ENCODE measurements around the gene PDE11A.

Gene PDE11A

DNA sequence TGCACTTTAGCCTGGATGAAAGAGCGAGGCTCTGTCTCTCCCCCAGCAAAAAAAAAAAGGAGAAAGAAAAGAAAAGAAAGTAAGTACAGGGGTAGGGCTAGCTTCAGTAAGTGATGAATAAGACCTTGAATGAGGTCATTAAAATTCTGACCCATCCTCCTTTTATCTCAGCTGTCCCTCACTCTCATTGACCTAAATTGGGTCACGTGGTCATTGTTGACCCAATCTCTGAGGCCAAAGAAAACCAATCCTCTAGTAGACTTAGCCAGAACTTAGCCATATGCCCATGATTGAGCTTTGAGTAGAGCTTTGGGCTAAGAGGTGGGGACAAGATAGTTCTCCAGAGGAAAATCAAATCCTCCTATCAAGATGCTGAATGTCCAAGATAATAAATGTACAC is 149.3 kb downstream of the PDE11A start:
- DNase-seq (ENCODE audit: low read depth in 2 of 2): no peak

DNA sequence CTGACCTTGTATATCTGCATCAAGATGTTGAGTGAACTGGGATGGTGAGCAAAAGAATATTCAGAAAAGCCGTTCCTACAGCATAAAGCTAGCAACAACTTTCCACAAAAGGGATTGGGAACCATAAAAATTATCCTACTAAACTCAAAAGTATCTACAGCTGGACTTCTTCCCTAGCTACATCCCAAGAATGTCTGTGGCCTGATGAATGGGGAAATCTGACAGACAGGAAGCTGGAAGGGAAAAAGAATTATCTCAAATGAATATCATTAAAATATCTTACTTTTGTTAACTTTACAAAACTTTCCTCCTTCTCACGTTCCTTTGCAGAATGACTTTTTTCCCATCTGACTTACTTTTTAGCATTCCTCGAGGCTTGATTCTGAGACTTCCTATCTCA is 150.9 kb downstream of the PDE11A start:
- no peak for DNase-seq (ENCODE audit: low read depth in 2 of 2)

DNA sequence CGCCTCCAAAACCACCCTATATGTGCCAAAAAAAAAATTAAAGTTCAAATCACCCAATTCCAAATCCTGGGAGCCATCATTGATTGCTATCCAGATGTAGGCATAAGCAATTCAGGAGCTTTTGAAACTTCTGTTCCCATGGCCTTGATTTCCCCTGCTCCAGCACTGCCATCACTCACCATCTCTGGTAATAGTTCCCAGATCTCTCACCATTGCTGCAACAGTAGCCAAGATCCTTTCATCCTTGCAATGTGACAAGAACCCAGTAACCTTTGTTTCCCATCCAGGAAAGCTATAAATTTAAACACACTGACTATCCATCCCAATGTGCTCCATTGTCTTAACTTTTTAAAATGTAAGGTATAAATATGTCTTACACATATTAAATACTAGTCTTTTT is 155.4 kb downstream of the PDE11A start:
- DNase-seq (ENCODE audit: low read depth in 2 of 2): no peak

DNA sequence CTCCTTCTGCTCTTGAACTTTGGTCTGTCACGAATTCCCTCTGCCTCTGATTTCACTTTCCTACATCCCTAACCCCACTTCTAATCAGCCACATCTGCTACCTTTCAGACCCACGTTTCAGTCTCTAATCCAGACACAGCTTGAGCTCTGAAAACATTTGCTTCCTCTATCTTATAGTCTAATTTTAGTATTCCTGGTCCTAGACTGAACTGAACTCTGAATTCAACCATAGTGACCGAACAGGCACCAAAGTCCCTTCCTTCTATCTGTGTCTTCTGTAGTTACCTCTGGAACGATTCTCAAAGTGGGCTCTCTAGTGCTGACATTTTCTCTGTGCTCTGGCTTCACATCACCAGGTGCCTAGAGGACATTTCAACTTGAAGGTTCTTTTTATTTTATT is 156.2 kb downstream of the PDE11A start:
- DNase-seq (ENCODE audit: low read depth in 2 of 2): no peak

DNA sequence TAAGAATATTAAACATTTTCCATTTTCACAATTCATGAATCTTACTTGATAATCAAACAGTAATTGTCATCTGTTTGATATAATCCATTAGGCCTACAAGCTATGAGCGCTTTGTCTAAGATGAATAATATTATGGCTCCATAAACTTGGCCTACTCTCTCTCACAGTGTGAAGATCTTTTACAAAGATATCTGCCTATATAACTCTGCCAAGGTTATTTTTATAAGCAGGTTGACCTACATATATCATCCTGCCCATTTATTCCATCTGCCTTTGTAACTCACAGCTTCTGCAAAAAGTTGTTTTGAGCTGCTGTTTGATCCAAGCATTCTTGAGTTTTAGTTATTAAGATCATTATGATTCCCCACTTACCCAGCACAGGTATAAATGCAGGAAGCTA is 158.3 kb downstream of the PDE11A start:
- DNase-seq (ENCODE audit: low read depth in 2 of 2): no peak

DNA sequence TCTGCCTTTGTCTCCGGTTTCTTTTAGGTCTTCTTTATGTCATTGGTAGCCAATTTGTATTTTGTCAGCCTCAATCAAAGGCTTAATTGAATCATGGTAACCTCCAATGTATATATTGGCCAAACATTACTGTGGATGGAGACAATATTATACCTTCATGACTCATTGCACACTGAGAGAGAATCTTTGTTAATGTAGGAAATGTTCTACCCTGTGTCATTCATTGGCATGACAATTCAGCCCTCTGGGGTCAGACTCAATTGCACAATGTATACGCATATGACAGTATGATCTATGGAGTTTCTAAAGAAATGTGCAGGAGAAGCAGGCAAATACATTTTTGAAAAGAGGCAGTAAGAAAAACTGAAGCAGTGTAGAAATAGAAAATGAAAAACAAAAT is 162.6 kb downstream of the PDE11A start:
- no peak for DNase-seq (ENCODE audit: low read depth in 2 of 2)

DNA sequence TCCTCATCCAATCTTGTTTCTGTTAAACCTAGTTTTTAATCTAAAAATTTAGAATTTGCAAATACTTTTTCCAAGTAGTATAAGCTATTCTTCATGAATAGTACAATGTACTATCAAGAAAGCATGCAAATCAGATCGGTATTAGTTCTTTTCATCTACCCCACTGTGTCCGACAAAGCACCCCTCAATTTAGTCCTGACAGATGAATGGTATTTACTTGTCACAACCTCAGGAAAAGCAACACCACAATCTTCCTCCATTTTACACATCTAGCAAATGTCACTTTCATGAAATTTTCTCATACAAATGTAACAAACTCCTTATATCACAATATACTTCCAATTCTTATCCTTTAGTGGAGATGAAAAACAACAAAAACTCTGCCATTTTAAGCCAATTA is 163.8 kb downstream of the PDE11A start:
- DNase-seq (ENCODE audit: low read depth in 2 of 2): no peak

DNA sequence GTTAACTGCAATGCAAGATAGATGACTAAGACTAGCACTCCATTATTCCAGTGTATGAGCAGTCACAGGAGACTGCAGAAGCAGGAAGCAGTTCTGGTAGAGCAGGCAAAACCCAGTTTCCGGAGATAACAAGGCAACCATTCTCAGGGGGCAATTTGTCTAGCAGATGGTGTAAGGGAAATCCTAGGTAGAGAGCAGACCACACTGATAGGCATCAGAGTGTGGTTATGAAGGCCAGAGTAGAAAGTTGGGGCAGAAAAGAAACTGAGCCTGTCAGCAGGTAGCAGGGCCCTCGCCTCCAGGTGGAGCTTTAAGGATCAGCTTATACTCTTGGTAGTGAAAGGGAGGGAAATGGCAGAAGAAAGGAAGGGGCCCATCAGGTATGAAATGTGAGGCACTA is 164.4 kb downstream of the PDE11A start:
- DNase-seq (ENCODE audit: low read depth in 2 of 2): no peak

DNA sequence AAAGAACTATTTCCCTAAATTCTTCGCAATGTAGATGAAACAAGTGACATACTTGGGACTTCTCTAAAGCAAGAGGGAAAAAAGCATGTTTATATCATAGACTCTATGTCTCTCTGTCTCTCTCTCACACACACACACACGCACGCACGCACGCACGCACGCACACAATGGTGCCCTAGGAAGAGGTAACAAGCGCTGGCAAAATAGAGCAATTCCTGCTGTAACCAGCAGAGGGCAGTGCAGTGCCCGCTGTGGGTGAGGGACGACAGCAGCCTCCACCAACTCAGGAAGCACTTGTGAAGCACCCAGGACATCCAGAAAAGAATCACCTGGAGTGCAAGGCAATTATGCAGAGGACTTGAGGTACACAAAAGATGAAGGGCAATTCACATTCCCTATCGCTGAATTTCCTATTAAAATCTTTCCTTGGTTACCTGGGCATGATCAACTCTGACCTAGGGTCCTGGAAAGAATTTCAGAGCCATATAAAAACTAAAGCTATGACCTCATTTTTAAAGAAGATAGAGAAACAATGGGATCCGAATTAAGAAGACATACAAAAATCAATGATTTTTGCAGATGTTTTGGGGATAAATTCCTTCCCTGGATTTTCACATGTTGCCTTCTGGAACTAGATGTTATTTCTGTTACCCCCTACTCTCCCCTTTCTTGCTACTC is 166.4 kb downstream of the PDE11A start:
- peak in 1 of 2 experiments; percentile 9 for DNase-seq (ENCODE audit: low read depth in 2 of 2)

DNA sequence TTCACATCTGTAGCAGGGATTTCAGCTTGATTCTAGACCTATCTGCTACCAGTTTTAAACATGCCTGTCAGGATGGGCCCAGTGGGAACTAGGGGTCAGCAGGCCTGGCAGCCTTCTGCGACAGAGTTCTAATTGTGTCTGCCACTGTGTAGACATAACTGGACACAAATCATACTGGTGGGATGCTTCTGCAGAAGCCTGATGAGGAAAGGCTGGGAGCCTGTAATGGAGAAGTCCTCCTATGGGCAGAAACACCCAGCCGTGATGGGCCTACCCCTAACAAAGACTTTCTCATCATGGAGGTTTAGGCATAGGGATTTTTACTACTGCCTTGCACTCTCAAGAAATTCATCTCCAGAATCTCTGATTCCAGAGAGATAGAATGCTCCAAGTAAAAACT is 166.9 kb downstream of the PDE11A start:
- DNase-seq (ENCODE audit: low read depth in 2 of 2): no peak

DNA sequence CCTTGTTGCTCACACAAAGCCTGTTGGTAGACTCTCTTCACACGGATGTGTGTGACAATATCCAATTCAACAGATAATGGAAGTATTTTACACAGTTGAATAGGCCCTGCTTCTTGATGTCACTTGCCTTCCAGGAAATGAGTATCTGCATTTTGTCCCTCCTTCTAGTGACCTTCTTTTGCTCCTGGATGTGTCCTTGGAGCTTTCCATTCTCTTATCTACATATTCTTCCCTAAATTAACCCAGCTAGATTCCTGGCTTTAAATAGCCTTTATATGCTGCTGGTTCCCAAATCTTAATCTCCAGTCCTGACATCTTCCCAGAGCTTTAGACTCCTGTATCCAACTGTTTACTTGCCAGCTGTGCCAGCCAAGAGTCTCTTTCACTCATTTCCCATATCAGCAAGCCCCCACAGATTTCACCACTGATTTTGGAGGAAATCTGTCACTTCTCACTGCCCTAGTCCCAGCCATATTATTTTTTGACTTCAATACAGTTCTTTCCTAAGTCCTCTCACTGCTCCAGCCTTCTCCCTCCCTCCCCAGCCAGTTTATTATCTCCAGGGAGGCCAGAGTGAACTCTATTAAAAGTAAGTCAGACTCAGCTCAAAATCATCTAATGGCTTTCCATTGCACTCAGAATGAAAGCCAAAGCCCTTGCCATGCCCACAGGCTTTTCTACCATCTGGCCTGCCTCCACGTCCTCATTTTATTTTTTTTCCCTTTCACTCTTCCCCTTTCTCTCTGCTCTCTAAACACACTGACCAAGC is 170.0 kb downstream of the PDE11A start:
- DNase-seq (ENCODE audit: low read depth in 2 of 2): no peak

DNA sequence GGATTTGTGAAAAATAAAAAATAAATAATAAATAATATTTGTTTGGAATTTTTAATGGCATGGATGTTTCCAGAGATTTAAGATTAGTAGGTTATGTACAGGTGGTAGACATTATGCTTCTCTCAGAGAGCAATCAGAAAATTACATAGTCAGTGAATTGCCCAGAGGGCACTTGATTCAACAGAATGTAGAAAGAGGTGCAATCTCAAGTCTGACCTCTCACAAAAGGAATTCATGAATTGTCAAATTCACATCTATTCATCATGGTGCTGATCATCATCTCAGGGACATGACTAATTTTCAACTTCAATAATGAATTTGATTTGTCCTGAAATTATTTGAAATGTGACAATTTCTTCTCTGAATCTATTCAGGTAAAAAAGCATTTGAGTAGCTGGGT is 172.5 kb downstream of the PDE11A start:
- DNase-seq (ENCODE audit: low read depth in 2 of 2): no peak

DNA sequence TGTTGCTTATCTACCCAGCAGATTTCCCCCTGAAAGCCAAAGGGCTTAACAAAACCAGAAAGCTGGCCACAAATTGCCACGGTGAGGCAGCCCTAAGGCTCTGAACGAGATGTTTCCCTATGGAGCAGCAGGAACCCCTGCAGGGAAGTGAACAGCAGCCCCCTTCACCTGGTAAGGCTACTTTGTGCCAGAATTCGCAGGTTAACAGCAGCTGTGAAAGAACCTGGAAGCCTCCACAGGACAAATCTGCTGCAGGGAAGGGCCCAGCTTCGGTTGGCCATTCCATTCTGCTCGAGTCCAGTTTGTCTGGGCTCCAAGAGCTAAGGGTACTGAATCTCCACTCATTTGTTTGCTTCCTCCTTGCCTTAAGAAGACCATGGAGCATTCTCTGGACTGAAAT is 175.3 kb downstream of the PDE11A start:
- no peak for DNase-seq (ENCODE audit: low read depth in 2 of 2)

DNA sequence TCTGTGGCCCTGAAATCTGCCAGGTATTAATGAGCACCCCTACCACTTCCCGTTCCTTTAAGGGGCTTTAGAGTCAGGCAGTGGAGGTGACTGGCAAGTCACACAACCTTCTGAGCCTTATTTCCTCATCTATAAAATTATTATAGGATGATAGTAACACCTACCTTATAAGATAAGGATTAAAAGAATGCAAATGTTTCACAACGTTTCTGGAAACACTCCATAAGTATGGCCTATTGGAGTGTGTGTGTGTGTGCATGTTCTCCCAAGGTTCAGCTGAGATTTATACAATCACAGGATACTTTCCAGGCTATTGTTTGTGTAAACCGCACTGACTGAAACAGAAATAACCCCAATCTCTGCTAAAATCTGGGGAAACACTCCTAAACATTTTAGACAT is 176.0 kb downstream of the PDE11A start:
- DNase-seq (ENCODE audit: low read depth in 2 of 2): no peak

DNA sequence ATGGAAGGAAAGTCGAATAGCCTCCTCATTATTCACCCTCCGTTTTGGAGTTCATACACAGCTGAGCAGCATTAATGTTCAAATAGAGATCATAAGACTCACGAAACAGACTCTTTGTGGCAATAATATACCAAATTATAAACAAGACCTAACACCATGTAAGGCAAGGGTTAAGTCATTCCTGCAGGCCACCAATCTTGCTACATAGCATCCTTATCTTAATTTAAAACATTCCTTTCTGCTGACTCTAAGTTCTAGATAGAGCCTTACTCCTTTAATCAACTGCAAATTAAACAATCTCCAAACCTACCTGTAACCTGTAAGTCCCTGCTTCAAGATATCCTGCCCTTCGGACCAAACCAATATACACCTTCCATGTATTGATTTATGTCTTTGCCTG is 178.0 kb downstream of the PDE11A start:
- no peak for DNase-seq (ENCODE audit: low read depth in 2 of 2)

DNA sequence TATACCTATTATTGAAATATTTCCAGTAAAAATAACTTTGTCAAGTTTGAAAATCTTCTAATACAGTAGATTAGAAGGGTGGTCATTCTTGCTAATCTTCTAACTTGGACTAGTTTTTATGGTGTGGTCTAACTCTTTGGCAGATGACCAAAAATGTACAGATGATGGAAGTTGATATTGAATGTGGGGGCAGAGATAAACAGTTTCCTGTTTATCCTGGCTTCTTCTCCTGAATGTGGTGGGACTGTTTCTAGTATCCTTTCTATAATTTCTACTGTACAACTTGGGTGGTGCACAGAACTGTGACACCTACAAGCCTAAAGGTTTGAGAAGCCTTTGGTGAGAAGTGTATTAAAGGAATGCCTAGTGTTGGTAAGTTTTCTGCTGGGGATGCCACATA is 178.7 kb downstream of the PDE11A start:
- no peak for DNase-seq (ENCODE audit: low read depth in 2 of 2)

DNA sequence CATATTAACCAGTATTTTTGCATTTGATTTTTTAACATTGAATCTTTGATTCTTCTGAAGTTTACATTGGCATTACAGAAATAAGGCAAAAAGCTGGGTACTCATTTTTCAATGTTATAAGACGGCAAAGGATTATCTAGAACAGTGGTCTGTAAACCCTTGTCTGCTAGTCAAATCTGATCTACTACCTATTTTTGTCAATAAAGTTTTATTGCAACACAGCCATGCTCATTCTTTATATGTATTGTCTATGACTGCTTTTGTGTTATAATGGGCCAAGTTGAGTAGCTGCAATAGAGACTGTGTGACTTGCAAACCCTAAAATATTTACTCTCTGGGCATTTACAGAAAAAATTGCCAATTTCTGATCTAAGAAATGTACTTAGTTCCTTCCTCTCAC is 181.0 kb downstream of the PDE11A start:
- DNase-seq (ENCODE audit: low read depth in 2 of 2): no peak

DNA sequence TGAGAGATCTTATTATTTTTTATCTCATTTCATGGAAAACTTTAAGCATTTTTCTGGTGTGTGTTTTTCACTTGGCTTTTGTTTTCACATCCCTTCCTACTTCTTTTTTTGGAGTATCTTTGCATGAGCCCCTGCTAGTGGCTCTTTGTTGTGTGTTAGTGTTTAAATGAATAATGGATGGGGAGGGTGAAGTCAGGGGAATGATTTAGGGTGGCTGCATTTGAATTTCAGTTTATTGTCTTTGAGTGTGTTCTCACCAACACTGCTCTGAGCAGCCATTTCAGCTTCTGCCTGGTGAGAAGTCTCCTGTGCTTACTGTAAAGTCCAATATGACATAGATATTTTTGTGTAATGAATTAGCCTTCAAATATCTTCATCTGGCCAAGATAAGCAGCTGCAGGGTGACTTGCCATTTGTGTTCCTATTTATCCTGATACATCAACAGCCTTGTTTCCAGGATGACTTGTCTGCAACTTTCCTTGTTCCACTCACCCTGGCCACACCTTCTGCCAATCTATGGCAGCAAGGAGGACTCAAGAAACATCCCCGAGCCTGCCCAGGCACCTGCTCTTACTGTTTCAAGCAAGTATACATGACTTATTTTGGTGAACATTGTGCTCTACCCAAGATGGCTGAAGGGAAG is 182.6 kb downstream of the PDE11A start:
- no peak for DNase-seq (ENCODE audit: low read depth in 2 of 2)

DNA sequence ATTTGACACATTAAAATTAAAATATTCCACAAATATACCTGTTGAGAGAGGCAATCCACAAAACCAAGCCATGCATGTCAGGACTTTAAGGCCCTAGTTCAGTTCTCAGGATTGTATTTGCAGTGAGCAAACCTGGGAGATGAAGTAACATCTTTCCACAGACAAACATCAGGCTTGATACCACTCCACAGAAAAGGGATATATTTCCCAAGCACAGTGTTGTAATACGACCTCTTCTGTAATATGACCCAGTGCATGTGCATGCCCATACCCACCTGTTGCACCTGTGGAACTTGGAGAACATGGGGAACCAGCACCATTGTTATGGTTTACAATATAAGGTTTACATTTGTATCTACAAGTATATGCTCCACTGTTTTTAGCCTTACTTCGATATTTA is 184.0 kb downstream of the PDE11A start:
- DNase-seq (ENCODE audit: low read depth in 2 of 2): no peak

DNA sequence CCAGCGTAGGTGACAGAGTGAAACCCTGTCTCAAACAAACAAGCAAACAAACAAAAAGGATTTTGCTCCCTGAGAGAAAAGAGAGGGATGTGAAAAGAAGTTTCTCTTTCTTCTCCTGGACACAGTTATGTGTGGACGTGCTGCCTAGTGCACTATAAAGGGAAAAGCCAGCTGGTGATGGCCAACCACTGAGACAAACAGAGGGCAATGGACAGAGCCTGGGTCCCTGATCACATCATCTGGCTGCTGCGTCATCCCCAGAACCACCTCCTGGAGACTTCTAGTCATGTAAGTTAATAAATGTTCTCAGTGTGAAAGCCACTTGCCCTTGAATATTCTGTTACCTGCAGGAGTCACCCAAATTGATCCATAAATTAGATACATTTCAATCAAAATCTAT is 184.9 kb downstream of the PDE11A start:
- no peak for DNase-seq (ENCODE audit: low read depth in 2 of 2)

DNA sequence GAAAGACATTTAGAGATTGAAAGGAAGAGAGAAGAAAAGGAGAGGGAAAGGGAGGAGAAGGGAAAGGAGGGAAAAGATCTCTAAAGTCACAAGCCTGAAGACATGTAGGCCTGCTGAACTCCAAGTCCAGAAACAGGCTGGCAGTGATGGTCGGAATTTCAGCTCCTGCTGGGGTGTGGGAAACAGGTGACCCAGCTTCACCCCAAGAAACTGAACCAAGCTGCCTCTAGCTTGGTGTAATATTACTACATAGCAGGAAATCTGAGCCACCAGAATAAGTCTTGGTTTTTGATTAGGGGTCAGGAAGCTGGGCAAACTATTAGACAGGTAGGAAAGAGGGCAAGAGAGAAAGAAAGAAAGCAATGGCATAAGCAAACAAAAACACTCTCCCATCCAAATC is 185.8 kb downstream of the PDE11A start:
- DNase-seq (ENCODE audit: low read depth in 2 of 2): no peak

DNA sequence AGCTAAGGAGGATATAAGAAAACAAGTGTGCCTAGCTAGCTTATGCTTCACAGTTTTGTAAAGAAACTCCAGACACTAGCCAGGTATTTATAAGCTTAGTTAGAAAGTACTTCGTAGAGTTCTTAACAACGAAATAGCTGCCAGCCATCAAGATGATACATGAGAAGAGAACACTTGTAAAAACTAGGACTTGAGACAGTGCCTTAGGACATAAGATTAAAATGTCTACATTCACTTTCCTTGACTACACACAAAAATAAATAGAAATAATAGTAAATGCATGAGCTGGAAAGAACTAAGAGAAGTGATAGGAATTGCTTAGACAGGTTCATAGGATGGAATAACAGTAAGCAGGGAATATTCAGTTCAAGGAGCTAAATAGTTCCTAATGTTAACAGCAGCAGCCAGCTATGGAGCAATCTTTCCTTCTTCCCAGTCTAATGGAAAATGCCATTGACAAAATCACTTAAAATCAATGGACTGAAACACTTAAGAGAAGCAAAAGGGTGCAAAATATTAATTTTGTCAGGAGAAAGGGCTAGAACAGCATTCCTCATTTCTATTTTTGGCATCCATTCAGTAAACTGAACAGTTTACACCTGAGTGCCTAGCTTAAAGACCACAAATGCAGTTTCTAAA is 186.6 kb downstream of the PDE11A start:
- DNase-seq (ENCODE audit: low read depth in 2 of 2): no peak

DNA sequence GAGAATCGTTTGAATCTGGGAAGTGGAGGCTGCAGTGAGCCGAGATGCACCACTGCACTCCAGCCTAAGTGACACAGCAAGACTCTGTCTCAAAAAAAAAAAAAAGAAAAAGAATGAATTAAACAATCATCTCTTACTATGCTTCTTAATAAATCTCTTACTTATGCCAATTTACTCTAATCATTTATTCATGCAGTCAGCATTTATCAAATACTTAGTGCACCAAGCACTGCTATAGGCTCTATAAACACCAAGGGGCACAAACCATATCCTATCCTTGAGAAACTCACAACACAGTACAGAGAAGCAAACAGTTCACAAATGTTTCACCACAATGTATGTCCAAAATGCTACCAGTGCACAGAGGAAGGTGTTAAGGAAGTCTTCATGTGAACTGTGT is 189.4 kb downstream of the PDE11A start:
- no peak for DNase-seq (ENCODE audit: low read depth in 2 of 2)

Data from fibroblast of skin of left biceps (primary cell).